ENCODE data around the gene FES. TPM values are rescaled to one million over a fixed set of nuclear protein-coding genes. Genes with fewer than 3 reads are reported as not detected.

The FES gene
- total RNA-seq, 4 donors from 2014 or later = 7.0 to 18.3 (median 14.0) TPM

- intact Hi-C loops (cut with DNase I; ENCODE audit: low total_unique reads) (no loop called here), in situ Hi-C loops (cut with MboI; ENCODE audit: low pct_ligation_motif_present in 1 of 4, low pct_unique_long_range_greater_than_20kb in 1 of 4, low sequenced_read_pairs in 3 of 4) (no loop called here)
Observed at GRCh38 chr15:90903733-90904536, 19.6 kb downstream of the FES start.

GRCh38 chr15:90904746-90905145 lies 20.4 kb downstream of the FES start:
- no peak for DNase-seq
- Histone ChIP-seq H3K4me3 (no peak overlapping the region), H3K27me3 (no peaks in the 10 kb centered on the region), H3K27ac (no peak overlapping the region), H3K4me1 (peaks cover 13 to 19% (median 18%) of the 10 kb centered on the region in 4 donors), H3K36me3 (peaks cover 0 to 18% (median 9%) of the 10 kb centered on the region in 4 donors), H3K9me3 (no peaks in the 10 kb centered on the region)
- no peak for TF ChIP-seq EP300 (IDR thresholded peaks at IDR 0.05; ENCODE audit: low read depth)
- TF ChIP-seq POLR2AphosphoS5 (IDR thresholded peaks at IDR 0.05) = no peak
- TF ChIP-seq CTCF (IDR thresholded peaks at IDR 0.05) = no peak
- no peak for TF ChIP-seq POLR2A (IDR thresholded peaks at IDR 0.05)
- intact Hi-C loops (cut with DNase I; ENCODE audit: low total_unique reads) = no loop called here
- WGBS, 2 donors (ENCODE audit: low coverage in 1 of 2) = 97% methylated on average over 9 of the region's 9 CpGs; no CpG with 5 or more reads in 1 of the 2 donors
- in situ Hi-C loops (cut with MboI; ENCODE audit: low pct_ligation_motif_present in 1 of 4, low pct_unique_long_range_greater_than_20kb in 1 of 4, low sequenced_read_pairs in 3 of 4) = no loop called here

More at GRCh38 chr15:90903733-90904536, 19.6 kb downstream of the FES start:
- Histone ChIP-seq H3K27me3 (no peaks in the 10 kb centered on the region), H3K27ac (peak overlapping the region; percentile 93 to 99 (median 96)), H3K4me3 (peak overlapping the region; percentile 74 to 92 (median 82)), H3K4me1 (peaks cover 13 to 19% (median 18%) of the 10 kb centered on the region in 4 donors), H3K36me3 (peaks cover 0 to 17% (median 9%) of the 10 kb centered on the region in 4 donors), H3K9me3 (no peaks in the 10 kb centered on the region)
- WGBS, 2 donors (ENCODE audit: low coverage in 1 of 2) = 44 to 54% methylated on average over 2 to 18 of the region's 18 CpGs
- DNase-seq = peak; percentile 45
- no peak for TF ChIP-seq EP300 (IDR thresholded peaks at IDR 0.05; ENCODE audit: low read depth)
- TF ChIP-seq CTCF (IDR thresholded peaks at IDR 0.05) = no peak
- no peak for TF ChIP-seq POLR2A (IDR thresholded peaks at IDR 0.05)
- no peak for TF ChIP-seq POLR2AphosphoS5 (IDR thresholded peaks at IDR 0.05)

GRCh38 chr15:90905306-90906180 lies 21.2 kb downstream of the FES start:
- 93 to 100% methylated on average over 1 to 28 of the region's 28 CpGs for WGBS, 2 donors (ENCODE audit: low coverage in 1 of 2)
- Histone ChIP-seq H3K4me1 (peaks cover 13 to 19% (median 18%) of the 10 kb centered on the region in 4 donors), H3K9me3 (no peaks in the 10 kb centered on the region), H3K27ac (no peak overlapping the region), H3K36me3 (peaks cover 0 to 26% (median 13%) of the 10 kb centered on the region in 4 donors), H3K27me3 (no peaks in the 10 kb centered on the region), H3K4me3 (no peak overlapping the region)
- intact Hi-C loops (cut with DNase I; ENCODE audit: low total_unique reads) (no loop called here), in situ Hi-C loops (cut with MboI; ENCODE audit: low pct_ligation_motif_present in 1 of 4, low pct_unique_long_range_greater_than_20kb in 1 of 4, low sequenced_read_pairs in 3 of 4) (no loop called here)
- no peak for TF ChIP-seq EP300 (IDR thresholded peaks at IDR 0.05; ENCODE audit: low read depth)
- TF ChIP-seq POLR2A (IDR thresholded peaks at IDR 0.05) = no peak
- TF ChIP-seq CTCF (IDR thresholded peaks at IDR 0.05) = no peak
- TF ChIP-seq POLR2AphosphoS5 (IDR thresholded peaks at IDR 0.05) = no peak
- no peak for DNase-seq

All from transverse colon (tissue), 4 donors.